ENCODE measurements around the gene MAP3K20. TPM values are rescaled to one million over a fixed set of nuclear protein-coding genes. Genes with fewer than 3 reads are reported as not detected.

Gene MAP3K20
- total RNA-seq, 1 donor from 2014 or later, result 23.5 TPM

GRCh38 chr2:173221937-173222594 is 146.4 kb downstream of the MAP3K20 start:
- H3K36me3 Mint-ChIP-seq, result no peaks in the 10 kb centered on the region
- DNase-seq (ENCODE audit: extremely low spot score, unreplicated experiment), result no peak
- H3K27me3 Mint-ChIP-seq, result no peaks in the 10 kb centered on the region
- no peaks in the 10 kb centered on the region for H3K9me3 Mint-ChIP-seq
- no peak overlapping the region for H3K4me3 Mint-ChIP-seq
- no peak for TF ChIP-seq CTCF (conservative IDR thresholded peaks at IDR 0.05)
- no peak overlapping the region for H3K27ac Mint-ChIP-seq
- H3K4me1 Mint-ChIP-seq (ENCODE audit: unreplicated experiment), result peaks cover 17% of the 10 kb centered on the region

DNA sequence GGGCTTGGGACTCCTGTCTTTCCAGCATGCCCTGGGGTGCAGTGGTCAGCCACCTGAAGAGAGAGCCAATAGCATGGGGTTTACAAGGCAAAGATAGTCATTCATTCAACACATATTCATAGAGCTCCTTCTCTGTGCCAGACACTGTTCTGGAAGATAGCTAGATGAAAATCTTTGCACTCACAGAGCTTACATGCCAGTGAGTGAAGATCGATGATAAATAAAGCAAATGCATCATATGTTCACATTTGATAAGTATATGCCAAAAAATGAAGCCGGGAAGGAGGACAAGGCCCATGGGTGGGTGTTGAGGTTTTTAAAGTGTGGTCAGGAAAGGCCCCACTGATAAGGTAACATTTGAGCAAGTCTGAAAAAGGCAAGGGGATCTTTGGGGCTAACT is 148.2 kb downstream of the MAP3K20 start:
- DNase-seq (ENCODE audit: extremely low spot score, unreplicated experiment), result no peak
- Mint-ChIP-seq H3K9me3 (no peaks in the 10 kb centered on the region), H3K27ac (no peak overlapping the region), H3K27me3 (no peaks in the 10 kb centered on the region), H3K4me1 (ENCODE audit: unreplicated experiment) (peaks cover 15% of the 10 kb centered on the region), H3K4me3 (no peak overlapping the region), H3K36me3 (no peaks in the 10 kb centered on the region)
- TF ChIP-seq CTCF (conservative IDR thresholded peaks at IDR 0.05), result no peak

DNA sequence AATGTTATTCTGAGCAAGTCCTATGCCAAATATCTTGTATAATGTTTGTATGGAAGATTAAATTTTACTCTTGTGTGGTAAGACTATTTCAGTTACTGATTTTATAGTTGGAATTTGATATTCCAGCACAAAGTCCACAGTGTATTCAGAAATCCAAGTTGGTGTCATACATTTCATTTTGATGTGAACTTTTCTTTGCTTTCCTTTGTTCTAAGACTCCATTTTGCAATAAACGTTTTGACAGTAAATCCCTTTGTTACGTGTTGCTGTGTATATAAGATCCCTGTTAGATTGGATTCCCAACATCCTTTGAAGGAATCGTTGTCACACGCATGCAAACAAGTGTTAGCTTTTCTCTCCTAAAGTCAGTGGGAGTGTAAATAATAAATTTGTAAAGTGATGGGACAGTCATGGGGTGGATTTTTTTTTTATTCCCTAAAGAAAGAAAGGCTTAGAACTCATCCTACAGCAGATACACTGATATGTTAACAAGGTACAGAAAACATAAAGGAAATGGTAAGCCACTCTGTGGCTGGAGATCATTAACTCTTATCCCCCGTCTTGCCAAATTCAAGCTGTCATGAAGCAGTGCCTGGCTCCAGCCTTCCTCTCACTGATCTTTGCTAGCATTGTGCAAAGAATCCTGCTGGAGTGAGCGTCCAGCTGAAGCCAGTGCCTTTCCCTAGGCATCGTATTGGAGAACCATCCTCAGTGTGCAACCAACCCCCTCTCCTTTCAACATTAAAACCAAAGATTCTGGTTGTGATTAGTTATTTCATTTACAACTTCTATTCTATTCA is 151.5 kb downstream of the MAP3K20 start:
- no peak for TF ChIP-seq CTCF (conservative IDR thresholded peaks at IDR 0.05)
- no peaks in the 10 kb centered on the region for H3K27me3 Mint-ChIP-seq
- H3K4me1 Mint-ChIP-seq (ENCODE audit: unreplicated experiment), result peaks cover 18% of the 10 kb centered on the region
- H3K4me3 Mint-ChIP-seq, result no peak overlapping the region
- H3K9me3 Mint-ChIP-seq, result no peaks in the 10 kb centered on the region
- DNase-seq (ENCODE audit: extremely low spot score, unreplicated experiment), result no peak
- H3K36me3 Mint-ChIP-seq, result peaks cover 9% of the 10 kb centered on the region
- H3K27ac Mint-ChIP-seq, result peak overlapping the region; percentile 47

GRCh38 chr2:173229086-173229485 is 153.4 kb downstream of the MAP3K20 start:
- DNase-seq (ENCODE audit: extremely low spot score, unreplicated experiment), result no peak
- H3K27ac Mint-ChIP-seq, result no peak overlapping the region
- H3K4me3 Mint-ChIP-seq, result no peak overlapping the region
- no peaks in the 10 kb centered on the region for H3K27me3 Mint-ChIP-seq
- H3K36me3 Mint-ChIP-seq, result peaks cover 17% of the 10 kb centered on the region
- TF ChIP-seq CTCF (conservative IDR thresholded peaks at IDR 0.05), result no peak
- no peaks in the 10 kb centered on the region for H3K9me3 Mint-ChIP-seq
- H3K4me1 Mint-ChIP-seq (ENCODE audit: unreplicated experiment), result peaks cover 18% of the 10 kb centered on the region

DNA sequence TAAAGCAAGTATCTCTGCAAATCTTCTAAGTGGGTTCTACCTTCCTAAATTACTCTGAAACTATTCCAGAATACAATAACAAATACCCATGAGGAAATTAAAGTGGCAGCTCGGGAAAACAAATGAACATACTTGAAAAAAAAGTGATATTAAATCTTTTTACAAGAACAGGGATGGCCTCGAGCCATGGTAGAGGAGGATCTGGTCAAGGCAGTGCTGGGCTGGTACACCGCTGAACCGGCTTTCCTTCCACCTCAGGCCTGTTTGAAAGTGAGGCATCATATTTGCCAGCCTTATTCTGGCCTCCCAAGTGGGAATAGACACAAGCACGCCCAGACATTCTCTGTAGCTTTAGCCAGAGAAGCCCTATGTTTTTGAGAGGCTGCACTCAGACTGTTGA is 154.5 kb downstream of the MAP3K20 start:
- H3K27ac Mint-ChIP-seq, result no peak overlapping the region
- H3K4me1 Mint-ChIP-seq (ENCODE audit: unreplicated experiment), result peaks cover 18% of the 10 kb centered on the region
- H3K36me3 Mint-ChIP-seq, result peaks cover 22% of the 10 kb centered on the region
- no peak for TF ChIP-seq CTCF (conservative IDR thresholded peaks at IDR 0.05)
- no peaks in the 10 kb centered on the region for H3K27me3 Mint-ChIP-seq
- DNase-seq (ENCODE audit: extremely low spot score, unreplicated experiment), result no peak
- H3K9me3 Mint-ChIP-seq, result no peaks in the 10 kb centered on the region
- H3K4me3 Mint-ChIP-seq, result no peak overlapping the region

All from type B pancreatic cell (in vitro differentiated cells).